NCI-H2196 (cell line): ENCODE data around the gene SERPINA12.

Experiments used
- DNase-seq: peaks from one replicate; lab custom pipeline; 2025; ENCODE audit not compliant: unreplicated experiment; lab: John Stamatoyannopoulos, UW

The SERPINA12 gene, protein sequence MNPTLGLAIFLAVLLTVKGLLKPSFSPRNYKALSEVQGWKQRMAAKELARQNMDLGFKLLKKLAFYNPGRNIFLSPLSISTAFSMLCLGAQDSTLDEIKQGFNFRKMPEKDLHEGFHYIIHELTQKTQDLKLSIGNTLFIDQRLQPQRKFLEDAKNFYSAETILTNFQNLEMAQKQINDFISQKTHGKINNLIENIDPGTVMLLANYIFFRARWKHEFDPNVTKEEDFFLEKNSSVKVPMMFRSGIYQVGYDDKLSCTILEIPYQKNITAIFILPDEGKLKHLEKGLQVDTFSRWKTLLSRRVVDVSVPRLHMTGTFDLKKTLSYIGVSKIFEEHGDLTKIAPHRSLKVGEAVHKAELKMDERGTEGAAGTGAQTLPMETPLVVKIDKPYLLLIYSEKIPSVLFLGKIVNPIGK

DNA sequence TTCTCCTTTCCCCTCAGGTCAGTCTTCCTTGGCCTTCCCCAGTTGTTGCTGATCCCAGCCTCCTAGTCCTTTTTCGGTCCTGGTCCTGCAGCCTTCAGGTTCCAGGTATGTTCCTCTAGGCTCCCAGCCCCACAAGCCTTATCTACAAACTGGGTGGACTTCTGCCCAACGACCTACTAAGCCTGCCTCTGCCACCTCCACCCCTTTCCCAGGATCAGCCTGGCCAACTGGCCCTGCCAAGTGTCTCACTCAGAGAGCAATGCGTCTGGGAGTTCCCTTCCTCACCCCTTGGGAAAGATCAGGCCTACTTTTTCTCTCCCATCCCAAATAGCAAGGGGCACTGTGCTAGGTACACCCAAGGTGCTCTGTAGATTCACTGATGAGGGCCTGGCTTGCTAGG, at the start of gene SERPINA12:
Gene SERPINA12, minus strand, starts transcription at position 114 of the 400 bp plus-strand sequence. CDS start 11,072 bp downstream, outside the sequence.
- no peak for DNase-seq

DNA sequence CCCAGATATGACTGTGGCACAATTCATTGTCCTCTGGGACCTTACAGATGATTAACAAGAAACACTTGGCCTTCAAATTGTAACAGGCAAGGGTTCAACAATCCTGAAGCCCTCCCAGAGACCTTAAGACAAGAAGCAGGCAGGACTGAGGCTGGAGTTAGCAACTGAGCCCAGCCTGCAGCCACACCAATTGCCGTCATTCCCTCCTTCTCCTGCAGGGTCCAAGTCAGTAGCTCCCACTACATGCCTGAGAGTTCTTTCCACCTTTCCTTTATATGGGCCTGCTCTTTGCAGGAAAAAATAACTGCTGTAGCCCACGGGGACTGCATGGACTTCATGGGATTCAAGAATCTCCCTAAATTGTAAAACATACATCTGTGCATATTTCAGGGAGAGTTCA, 49.6 kb upstream of the SERPINA12 start:
- no peak for DNase-seq

DNA sequence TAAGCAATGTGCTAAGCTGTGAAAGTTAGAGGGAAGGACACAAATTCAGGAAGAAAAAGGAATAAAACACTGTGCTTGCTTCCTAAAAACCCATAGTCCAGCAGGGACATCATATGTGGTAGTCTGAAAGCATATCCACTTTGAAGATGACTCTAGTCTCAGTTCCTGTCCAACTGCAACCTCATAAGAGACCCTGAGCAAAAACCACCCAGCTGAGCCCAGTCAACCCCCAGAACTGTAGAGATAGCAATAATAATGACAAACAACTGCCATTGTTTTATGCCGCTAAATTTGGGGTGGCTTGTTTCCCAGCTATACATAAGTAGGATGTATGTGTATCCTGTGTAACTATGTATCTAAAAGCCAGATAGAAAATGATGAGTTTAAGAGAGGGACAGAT, 48.1 kb upstream of the SERPINA12 start:
- no peak for DNase-seq

DNA sequence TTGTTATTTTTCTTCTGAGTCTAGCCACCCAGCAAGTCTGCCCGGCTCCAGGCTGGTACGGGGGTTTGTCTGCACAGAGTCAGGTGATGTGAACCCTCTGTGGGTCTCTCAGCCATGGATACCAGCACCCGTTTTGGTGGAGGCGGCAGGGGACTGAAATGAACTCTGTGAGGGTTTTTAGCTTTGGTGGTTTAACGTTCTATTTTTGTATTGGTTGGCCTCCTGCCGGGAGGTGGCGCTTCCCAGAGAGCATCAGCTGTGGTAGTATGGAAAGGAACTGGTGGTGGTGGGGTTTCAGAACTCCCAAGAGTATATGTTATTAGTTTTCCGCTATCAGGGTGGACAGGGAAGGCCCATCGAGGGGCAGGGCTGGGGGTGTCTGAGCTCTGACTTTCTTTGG, 46.7 kb upstream of the SERPINA12 start:
- no peak for DNase-seq

DNA sequence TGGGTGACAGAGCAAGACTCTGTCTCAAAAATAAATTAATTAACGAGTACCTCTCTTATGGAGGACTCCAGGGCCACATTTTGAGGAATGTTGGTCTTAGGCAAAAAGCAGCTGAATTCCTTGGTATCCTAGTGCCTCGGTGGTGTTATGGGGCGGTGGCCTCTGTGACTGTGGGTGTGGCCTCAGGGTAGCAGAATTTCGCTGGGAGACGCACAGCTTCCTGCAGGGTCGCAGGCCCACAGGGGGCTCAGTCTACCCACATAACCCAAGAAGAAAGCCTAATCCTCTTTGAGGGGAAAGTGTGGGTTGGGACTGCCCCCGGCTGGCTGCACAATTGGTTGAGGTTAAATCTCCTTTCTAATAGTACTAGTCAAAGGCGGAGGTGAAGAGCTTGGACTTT, 40.8 kb upstream of the SERPINA12 start:
- no peak for DNase-seq

DNA sequence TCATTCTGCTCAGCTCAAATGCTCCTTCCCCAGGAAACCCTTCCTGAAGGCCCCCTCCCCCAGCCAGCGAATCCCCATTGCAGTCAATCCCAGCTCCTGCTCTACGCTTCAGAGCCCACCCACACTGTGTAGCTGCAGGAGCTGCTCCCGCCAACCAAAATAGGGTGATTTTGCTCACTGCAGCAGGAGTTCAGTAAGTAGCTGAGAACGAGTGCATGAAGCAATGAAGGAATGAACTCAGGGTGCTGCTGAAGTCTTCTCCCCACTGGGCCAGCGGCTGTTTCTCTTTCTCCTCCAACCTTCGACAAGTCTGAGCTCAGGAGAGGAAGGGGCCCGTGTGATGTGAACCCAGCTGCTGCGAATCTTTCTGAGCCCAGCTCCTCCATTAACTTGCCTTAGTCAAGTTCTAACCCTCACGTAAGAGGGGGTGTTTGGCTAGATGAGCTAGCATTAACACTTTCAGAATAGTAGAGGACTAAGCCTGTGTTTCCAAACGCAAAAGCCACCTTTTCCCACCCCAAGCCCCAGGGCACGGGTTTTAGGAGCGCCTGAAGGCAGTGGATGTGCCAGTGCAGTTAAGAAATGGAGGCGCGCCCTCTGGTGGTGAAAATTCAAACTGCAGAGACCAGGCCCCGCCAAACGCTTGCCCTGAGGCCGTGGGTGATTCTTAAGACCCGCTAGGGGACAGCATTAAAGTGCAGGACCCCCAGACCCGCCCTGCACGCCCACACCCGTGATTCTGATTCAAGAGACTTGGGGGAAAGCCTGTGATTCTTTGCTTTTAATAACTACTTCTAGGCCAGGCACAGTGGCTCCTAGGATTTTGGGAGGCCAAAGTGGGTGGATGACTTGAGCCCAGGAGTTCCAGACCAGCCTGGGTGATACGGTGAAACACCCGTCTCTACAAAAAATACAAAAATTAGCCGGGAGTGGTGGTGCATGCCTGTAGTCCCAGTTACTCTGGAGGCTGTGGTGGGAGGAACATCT, 40.0 kb upstream of the SERPINA12 start:
- peak; percentile 11 for DNase-seq

DNA sequence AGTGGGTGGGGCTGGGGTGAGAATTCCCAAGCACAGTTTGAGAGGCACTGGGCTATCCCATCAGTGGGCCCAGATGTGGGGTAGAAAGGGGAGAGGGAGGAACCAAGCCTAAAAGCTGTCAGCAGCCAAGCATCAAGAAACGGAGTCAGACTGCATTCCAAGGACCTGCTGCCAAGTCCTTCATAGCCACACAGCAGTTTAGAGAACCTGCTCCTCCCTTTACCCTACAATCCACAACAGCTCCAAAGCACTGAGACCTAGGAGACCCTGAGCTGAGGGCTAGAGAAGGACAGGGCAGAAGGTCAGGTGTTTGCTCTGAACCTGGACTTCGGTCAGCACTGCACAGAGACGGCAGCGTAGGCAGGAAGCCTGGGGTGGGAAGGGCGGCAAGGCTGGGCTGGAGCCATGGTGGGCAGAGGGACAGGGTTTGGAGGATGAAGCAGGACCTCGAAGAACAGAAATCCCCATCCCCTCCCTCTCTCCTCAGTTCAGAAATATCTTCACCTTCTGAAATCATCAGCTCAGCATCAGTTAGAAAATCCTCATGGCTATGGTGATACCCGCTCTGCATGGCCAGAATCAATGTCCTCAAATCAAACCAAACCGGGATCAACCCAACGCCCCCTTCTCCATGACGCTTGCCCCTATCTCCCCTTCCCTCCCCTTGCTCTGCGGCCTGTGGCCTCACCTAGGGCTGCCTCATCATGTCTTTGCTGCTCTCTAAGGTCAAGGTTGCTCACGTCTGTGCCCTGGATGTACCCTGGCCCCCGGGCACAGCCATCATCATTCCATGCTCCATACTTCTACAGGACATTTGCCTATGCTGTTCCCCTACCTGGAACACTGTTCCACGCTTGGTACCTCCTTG, 39.1 kb upstream of the SERPINA12 start:
- DNase-seq: no peak

DNA sequence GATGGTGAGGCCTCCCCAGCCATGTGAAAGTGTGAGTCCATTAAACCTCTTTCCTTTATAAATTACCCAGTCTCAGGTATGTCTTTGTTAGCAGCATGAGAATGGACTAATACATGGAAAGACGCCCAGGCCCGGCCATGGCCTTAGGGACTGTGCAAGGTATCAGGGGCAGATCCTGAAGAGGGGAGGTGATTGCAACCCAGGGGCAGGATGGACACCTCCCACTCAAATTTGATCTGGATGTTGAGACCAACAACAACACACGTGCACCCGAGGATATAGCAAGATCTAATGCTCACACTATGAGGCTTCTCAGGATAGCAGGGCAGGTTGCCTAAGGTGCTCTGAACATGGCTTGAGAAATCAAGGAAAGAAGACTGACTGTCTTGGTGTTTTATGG, 38.5 kb upstream of the SERPINA12 start:
- DNase-seq: no peak

DNA sequence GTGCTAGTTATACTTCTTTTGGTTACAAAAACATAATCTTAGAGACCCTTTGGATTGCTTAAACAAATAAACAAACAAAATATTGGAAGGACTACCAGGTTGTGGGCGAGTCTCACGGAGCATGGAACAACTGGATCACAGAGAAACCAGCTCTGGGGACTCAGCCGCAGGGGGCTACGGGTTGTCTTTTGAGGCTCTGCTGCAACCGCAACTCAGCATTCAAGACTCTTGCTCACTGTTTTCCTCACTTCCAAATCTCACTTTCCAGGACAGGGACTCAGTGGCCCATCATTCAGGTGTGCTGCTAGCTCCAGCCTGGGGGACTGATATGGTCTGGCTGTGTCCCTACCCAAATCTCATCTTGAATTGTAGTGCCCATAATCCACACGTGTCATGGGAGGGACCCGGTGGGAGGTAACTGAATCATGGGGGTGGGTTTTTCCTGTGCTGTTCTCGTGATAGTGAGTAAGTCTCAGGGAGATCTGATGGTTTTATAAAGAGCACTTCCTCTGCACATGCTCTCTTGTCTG, 37.9 kb upstream of the SERPINA12 start:
- DNase-seq: no peak

DNA sequence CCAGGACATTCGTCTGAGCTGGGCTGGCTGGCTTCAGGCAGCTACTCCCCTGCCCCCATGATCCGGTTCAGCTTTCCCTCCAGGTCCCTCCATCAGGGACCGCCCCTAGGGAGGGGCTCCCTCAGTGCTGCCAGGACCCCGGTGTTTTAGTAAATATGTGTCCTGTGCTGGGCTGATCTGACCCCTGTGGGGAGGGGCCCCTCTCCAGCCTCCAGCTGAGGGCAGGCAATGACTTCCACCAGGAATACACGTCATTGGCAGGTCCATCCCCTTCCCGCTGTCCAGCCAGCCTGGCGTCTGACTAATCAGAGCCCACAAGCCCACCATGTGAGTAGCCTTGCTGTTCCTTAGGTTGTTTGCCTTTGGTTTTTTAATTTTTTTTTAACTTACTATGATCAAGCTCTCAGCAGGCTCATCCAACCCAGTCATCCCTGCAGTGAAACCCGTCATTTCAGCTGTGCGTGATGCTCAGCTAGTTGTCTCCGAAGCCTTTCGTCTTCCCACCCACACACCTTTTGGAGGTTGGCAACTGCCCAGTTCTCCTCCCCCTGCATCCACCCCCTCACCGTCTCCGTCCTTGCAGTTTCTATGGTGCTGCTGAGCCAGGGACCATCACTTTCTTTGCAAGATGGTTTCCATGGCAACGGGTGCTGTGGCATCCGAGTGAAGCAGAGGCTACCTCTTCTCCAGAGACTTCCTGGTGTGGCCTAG, 36.0 kb upstream of the SERPINA12 start:
- DNase-seq: no peak

DNA sequence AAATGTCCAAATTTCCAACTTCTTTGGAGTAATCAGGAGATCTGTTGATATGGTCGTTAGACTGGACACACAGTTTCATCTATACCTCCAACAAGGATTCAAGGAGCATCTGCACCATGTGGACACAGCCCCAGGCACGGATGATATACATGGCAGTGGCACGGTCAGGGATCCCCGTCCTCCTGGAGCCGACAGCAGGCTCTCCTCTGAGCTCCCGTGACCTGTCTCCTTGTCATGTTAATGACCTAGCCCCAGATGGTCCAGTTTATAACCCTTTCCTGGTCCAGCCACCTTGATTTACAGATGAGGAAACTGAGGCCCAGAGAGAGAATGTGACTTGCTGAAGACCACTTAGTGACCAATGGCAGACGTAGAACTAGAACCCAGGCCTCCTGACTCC, 35.5 kb upstream of the SERPINA12 start:
- no peak for DNase-seq

DNA sequence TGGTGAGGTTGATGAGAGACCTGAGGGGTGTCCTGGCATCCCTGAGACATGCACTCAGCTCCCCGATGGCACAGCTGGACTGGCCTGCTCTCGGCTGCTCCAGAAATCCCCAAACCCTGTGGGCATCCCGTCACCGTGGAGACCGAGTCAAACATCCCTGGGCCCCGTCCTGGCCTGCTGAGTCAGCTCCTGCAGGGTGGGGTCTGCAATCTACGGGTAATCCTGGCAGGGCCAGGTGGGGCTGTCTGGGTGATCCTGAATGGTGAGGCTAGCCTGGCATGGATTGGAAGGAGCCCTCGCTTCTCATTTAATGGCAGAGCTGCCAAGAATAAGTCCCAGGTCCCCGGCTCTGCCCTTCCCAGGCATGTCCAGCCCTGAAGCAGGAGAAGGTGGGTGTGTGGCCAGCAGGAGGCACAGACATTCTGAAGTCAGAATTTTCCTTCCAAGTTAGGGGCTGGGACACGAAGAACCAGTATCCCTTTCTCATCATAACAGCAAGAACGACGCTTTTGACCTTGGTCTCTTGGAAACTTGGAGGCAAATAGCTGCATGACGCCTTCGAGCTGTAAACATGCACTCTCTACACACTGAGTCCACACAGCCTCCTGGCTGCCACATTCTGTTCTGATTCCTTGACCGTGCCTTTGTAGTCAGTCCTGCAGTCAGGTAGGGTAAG, 34.3 kb upstream of the SERPINA12 start:
- no peak for DNase-seq

DNA sequence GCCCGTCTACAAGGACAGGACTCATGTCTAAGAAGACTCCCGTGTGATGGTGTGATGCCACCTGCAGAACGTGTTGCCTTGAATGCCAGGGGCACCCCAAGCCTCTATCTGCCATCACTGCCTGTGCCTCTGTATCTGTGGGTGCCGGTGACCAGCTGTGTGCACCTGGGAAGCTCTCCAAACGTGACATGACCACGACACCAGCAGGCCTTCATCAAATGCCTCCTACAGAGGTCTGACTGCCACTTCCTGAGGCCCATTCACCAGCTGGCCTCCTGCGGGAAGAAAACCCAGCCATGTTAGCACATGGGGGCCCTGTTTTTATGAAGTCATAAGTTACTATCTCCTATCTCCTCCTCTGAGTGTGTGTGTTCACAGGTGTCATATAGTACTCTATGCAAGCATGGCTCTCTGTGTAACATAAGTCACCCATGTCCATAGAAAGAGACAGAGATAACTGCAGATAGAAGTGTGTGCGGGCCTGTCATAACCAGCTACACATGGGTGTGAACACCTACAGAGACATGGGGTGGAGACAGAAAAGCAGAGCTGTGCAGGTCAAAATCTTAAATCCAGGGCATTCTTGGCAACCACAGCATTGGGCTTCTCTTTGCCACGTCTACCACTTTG, 33.7 kb upstream of the SERPINA12 start:
- DNase-seq: no peak

DNA sequence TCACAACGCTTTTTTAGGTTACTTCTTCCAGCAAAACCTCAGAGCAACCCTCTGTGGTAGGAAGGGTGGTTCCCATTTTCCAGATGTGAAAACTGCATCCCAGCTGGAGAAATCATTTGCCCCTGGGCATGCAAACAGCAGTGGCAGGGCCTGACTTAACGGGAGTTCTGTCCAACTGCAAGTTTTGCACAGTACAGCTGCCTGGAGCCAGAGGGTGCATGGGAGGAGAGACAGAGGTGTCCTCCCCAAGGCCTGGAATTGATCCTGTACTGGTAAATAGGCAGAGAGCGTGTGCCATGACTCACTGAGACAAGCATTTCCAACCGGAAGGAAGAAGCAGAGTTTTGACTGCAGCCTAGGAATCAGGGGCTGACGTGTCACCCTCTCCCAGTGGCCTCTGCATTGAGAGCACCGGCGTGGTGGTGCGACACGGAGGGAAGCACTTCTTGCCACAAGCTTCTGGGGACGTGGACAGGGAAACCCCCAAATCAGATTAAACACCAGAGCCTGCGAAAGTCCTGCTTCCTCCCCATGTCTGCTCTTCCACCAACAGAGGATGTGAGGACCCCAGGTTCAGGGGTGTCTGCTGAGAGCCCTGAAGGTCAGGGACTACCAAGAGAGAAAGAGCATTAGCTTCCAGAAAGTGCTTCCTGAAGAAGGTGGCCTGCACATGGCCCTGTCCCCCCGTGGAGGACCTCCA, 33.0 kb upstream of the SERPINA12 start:
- DNase-seq: no peak

DNA sequence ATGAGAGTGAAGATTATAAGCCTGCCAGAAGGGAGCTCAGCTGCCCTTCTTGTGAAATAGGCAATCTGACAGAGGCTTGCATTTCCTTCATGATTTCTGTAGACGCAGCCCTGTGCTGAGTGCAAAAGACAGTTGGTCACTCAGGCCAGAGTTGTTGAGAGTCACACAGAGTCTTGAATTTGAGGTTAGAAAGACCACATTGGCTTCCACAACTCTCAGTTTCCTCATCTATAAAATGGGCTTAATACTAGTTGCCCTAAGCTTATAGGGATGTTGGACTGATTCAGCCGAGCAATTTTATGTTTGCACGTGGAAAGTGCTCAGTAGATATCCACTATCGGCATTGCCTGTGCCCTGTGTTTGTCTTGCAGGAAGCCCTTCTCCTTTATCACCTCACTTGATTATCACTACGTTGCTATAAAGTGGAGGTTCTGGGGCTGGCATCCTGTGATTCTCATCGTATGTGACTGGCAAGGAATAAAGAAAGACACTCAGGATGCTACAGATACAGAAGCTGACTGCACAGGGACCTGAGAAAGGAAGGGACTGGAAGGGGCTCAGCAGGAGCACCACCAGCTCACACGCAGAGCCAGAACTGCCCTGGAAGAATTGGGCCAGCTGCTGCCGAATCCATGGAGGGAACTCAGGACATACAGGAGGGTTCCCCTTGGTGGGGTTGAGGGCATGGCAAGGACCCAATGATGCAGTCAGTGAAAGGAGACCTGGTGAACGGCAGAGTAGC, 32.1 kb upstream of the SERPINA12 start:
- DNase-seq: no peak

DNA sequence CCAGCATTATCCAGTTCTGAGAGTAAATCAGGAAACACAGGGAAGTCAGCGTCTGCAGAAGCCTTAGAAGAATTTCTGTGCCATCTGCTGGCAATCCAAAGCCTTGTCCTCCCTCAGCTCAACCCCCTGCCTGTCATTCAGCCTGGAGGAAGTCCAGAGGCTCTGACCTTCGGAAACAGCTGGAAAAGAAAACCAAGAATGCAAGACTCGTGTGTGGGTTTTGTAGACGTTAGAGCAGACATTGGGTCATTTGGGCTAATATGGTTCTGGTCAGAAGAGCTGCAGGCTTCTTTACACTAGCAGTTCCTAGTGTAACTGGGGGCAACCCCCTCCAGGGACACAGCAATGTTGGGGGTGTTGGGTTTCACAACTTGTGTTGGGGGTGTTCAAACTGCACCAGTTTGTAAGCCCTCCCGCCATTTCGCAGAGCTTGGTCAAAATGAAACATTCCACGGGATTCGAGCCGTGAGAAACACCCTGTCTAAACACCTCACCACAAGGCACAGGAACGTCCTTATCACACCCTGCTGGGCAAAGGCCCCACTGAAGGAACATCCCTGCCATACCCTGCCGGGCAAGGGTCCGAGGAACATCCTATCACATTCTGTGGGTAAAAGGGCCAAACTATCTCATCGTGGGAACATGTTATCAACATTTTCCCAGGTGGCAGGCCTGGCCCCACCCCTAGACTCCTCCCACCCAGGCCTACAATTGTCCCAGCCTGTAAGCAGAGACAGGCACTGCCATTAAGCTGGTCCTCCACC, 30.9 kb upstream of the SERPINA12 start:
- no peak for DNase-seq

DNA sequence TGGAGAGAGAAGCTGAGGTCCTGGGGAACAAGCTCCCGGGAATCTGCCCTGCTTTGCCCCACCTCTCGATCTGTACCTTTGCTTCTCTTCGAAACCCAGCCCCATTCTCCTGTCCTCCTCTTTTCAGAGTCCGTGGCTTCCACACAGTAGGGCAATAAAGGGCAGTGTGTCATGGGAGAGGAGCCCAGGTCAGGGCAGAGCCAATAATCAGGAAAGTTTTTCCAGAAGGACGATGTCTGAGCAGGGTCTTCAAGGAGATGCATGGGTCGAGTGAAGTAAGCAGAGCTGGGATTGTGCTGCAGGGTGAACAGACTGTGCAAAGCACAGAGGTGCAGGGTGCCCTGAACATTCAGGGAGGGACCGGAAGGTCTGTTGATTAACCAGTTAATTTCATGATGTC, 29.9 kb upstream of the SERPINA12 start:
- DNase-seq: no peak
